Lung (tissue), 12 donors: Measurements from ENCODE around the gene CCDC27. TPM values are rescaled to one million over a fixed set of nuclear protein-coding genes. Genes with fewer than 3 reads are reported as not detected.

Experiments
- ATAC-seq: fragments of 200-7000 bp; cut with Tn5 transposase; one replicate; pipeline ENCODE4 v1.9.1; 2020; ENCODE audit warnings: moderate number of reproducible peaks; ENCODE audit not compliant: insufficient read depth, low FRiP score
- DNase-seq, 3 donors: peaks; one replicate each; pipeline ENCODE4 v3.0.0-alpha.2; 2013 to 2017
- H3K27ac ChIP-seq, 2 donors: one replicate each; pipeline ENCODE4 v1.5.1; 2013; ENCODE audit warnings: mild to moderate bottlenecking in 2 of 2, moderate library complexity in 2 of 2, control low read depth in 1 of 2, inconsistent platforms in 1 of 2, low read depth in 1 of 2, low read length in 1 of 2
- H3K27me3 ChIP-seq, 3 donors: one replicate each; pipeline ENCODE4 v1.5.1; 2013; ENCODE audit warnings: low read length in 2 of 3; ENCODE audit not compliant: control insufficient read depth in 3 of 3, insufficient read depth in 3 of 3
- H3K36me3 ChIP-seq, 4 donors: one replicate each; pipeline ENCODE4 v1.5.1; 2013; ENCODE audit warnings: low read length in 4 of 4, mild to moderate bottlenecking in 1 of 4, moderate library complexity in 1 of 4; ENCODE audit not compliant: control insufficient read depth in 4 of 4, insufficient read depth in 4 of 4
- H3K4me1 ChIP-seq, 5 donors: one replicate each; pipeline ENCODE4 v1.5.1; 2013; ENCODE audit warnings: low read length in 5 of 5, mild to moderate bottlenecking in 2 of 5, moderate library complexity in 1 of 5; ENCODE audit not compliant: control insufficient read depth in 5 of 5, insufficient read depth in 5 of 5
- H3K4me3 ChIP-seq: one replicate; pipeline ENCODE4 v1.5.1; 2013; ENCODE audit warnings: mild to moderate bottlenecking, control low read depth, moderate library complexity
- H3K9ac ChIP-seq, 2 donors: one replicate each; pipeline ENCODE4 v1.5.1; 2013; ENCODE audit warnings: low read length in 2 of 2, control low read depth in 1 of 2; ENCODE audit not compliant: insufficient read depth in 1 of 2
- H3K9me3 ChIP-seq, 4 donors: one replicate each; pipeline ENCODE4 v1.5.1; 2013; ENCODE audit warnings: low read length in 3 of 4, mild to moderate bottlenecking in 1 of 4, moderate library complexity in 1 of 4; ENCODE audit not compliant: control insufficient read depth in 4 of 4, insufficient read depth in 3 of 4
- CTCF ChIP-seq: IDR thresholded peaks from 2 replicates; pipeline ENCODE4 v1.5.1; 2012; ENCODE audit warnings: mild to moderate bottlenecking; ENCODE audit errors: control extremely low read depth, extremely low read depth
- WGBS, 2 donors: extraction: QIAGEN DNeasy Blood & Tissue Kit; methylation state at CpG; one replicate each; pipeline ENCODE4 v1.1.7; 2013; 5-methylcytosine and 5-hydroxymethylcytosine counted together
- polyA plus RNA-seq, 2 donors: library from polyadenylated mRNA; stranded (reverse); fragments of 200-250 nt; gene quantifications; one replicate each; pipeline ENCODE4 v1.2.1, GENCODE V29; 2013
- total RNA-seq, 2 donors: library from RNA; depleted of rRNA in 1 of 2; stranded (reverse); fragments of >200 nt in 1 of 2; gene quantifications; one replicate each; pipeline ENCODE4 v1.2.1, GENCODE V29; 2014 to 2021
- donor health status: control.
- donor health status: control.
- donor health status: Bipolar disorder and iron deficiency.
- donor health status: healthy.
- donor health status: DM: yes; HTN: yes; CAD: no.

CCDC27 gene
- total and polyA plus RNA-seq, 4 donors = not detected

GRCh38 chr1:3762873-3763228, 10.6 kb downstream of the CCDC27 start:
- WGBS, 2 donors = 83 to 90% methylated on average over 12 of the region's 12 CpGs
- no peaks in the 10 kb centered on the region for H3K36me3 ChIP-seq
- ATAC-seq (no peak), DNase-seq (no peak)
- no peaks in the 10 kb centered on the region for H3K4me1 ChIP-seq
- no peaks in the 10 kb centered on the region for H3K9me3 ChIP-seq
- no peak overlapping the region for H3K4me3 ChIP-seq
- H3K9ac ChIP-seq = no peak overlapping the region
- H3K27me3 ChIP-seq = no peaks in the 10 kb centered on the region
- TF ChIP-seq CTCF = no peak
- H3K27ac ChIP-seq = no peak overlapping the region

- no peak overlapping the region for H3K9ac ChIP-seq
- H3K9me3 ChIP-seq = no peaks in the 10 kb centered on the region
- ATAC-seq (no peak), DNase-seq (no peak)
- H3K36me3 ChIP-seq = no peaks in the 10 kb centered on the region
- H3K4me3 ChIP-seq = no peak overlapping the region
- WGBS, 2 donors = 82% methylated on average over 31 of the region's 31 CpGs
- no peak overlapping the region for H3K27ac ChIP-seq
- no peaks in the 10 kb centered on the region for H3K27me3 ChIP-seq
- TF ChIP-seq CTCF = no peak
- H3K4me1 ChIP-seq = no peaks in the 10 kb centered on the region
Measured at GRCh38 chr1:3763351-3764125, 11.3 kb downstream of the CCDC27 start.

GRCh38 chr1:3767328-3767925, 15.2 kb downstream of the CCDC27 start:
- no peak for ATAC-seq
- no peak overlapping the region for H3K9ac ChIP-seq
- H3K4me3 ChIP-seq = no peak overlapping the region
- 89 to 92% methylated on average over 17 of the region's 17 CpGs for WGBS, 2 donors
- no peaks in the 10 kb centered on the region for H3K27me3 ChIP-seq
- H3K9me3 ChIP-seq = no peaks in the 10 kb centered on the region
- H3K36me3 ChIP-seq = no peaks in the 10 kb centered on the region
- DNase-seq = no peak
- peaks cover 0 to 14% (median 3%) of the 10 kb centered on the region in 5 donors for H3K4me1 ChIP-seq
- H3K27ac ChIP-seq = no peak overlapping the region
- TF ChIP-seq CTCF = no peak
